ENCODE results near the gene UIMC1. TPM values are rescaled to one million over a fixed set of nuclear protein-coding genes. Genes with fewer than 3 reads are reported as not detected.

The UIMC1 gene
- total RNA-seq, 1 experiment from 2014 or later: 53.0 TPM

DNA sequence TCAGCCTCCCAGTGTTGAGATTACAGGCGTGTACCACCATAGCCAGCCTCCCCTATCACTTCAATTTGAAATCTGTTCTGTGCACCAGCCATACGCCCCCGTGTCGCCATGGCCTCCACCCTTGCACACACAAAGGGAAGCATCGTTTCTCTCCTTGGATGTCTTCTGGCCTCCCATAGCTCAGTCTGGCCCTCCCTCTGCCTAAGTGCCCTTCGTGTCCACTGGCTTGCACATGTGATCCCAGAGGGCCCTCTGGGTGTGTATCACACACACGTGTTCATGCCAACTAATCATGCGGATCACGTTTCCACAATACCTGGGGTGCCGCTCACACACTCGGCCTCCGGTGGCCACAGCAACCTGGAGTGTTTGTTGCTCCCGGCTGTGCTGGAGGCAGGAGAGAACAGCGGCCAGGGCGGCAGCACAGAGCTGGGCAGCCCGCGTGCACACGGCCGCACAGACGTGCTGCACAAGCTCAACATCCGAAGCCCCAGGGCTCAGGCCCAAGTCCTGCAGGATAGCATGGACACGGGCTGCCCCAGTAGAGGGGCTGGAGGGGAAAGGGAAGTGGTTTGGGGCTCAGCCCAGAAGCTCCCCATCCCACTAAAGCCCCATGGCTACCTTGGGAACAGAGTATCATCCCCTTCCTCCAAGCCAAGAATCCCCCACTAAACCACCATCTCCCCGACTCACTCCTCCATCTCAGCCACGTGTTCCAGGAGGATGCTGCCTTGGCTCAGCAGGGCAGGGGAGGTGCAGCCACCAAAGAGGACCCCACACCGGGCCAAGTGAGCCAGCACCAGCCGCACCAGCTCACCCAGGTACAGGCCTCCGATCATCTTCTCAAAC, 118.3 kb downstream of the UIMC1 start:
- H3K4me2 ChIP-seq (ENCODE audit: insufficient read depth, insufficient read length, low read length): no peak overlapping the region
- peak; percentile 22 for DNase-seq
- H2AFZ ChIP-seq (ENCODE audit: low read length): no peak overlapping the region
- H2AK5ac ChIP-seq (ENCODE audit: insufficient read length, low read length): no peak overlapping the region
- no peak overlapping the region for H3K14ac ChIP-seq (ENCODE audit: insufficient read depth, low read length)
- H3K18ac ChIP-seq (ENCODE audit: insufficient read length, low read depth, low read length): no peak overlapping the region
- H3K4ac ChIP-seq (ENCODE audit: low read depth, low read length): no peak overlapping the region
- no peak overlapping the region for H2BK15ac ChIP-seq (ENCODE audit: low read depth, low read length)
- H3K4me1 ChIP-seq (ENCODE audit: insufficient read depth, low read length): no peaks in the 10 kb centered on the region
- no peaks in the 10 kb centered on the region for H4K20me1 ChIP-seq (ENCODE audit: control insufficient read depth, insufficient read depth, insufficient read length)
- H3K27ac Mint-ChIP-seq: peak overlapping the region in 1 of 3 experiments; percentile 57; a peak in 2 of 7 replicates
- peaks cover 6% of the 10 kb centered on the region for H3K27me3 Mint-ChIP-seq (ENCODE audit: low read depth)
- no peaks in the 10 kb centered on the region for H3K79me2 ChIP-seq (ENCODE audit: insufficient read depth, low read length)
- no peaks in the 10 kb centered on the region for H3K79me1 ChIP-seq (ENCODE audit: insufficient read depth, low read depth, low read length, poor library complexity, severe bottlenecking)
- no peak overlapping the region for H4K5ac ChIP-seq (ENCODE audit: insufficient read length, low read depth, low read length)
- H3K23ac ChIP-seq (ENCODE audit: insufficient read length, low read depth, low read length): no peak overlapping the region
- H3K9ac ChIP-seq (ENCODE audit: extremely low read depth, insufficient read length, low read length): no peak overlapping the region
- H2BK20ac ChIP-seq (ENCODE audit: low read depth, low read length, poor library complexity, severe bottlenecking): no peak overlapping the region
- H2BK5ac ChIP-seq (ENCODE audit: insufficient read length, low read length): no peak overlapping the region
- no peak overlapping the region for H3T11ph ChIP-seq (ENCODE audit: low read length)
- H4K91ac ChIP-seq (ENCODE audit: insufficient read length, low read depth, low read length): no peak overlapping the region
- no peak overlapping the region for H2BK12ac ChIP-seq (ENCODE audit: insufficient read length, low read depth, low read length)
- no peak overlapping the region for H3K56ac ChIP-seq (ENCODE audit: insufficient read length, low read depth, low read length)
- no peak overlapping the region for H2BK120ac ChIP-seq (ENCODE audit: low read depth, low read length, poor library complexity, severe bottlenecking)
- no peaks in the 10 kb centered on the region; a peak in 1 of 7 replicates for H3K36me3 Mint-ChIP-seq (ENCODE audit: insufficient read depth in 1 of 3, low read depth in 3 of 3)
- peaks cover 8 to 9% of the 10 kb centered on the region in 2 experiments for H3K4me1 Mint-ChIP-seq
- H3K27ac ChIP-seq (ENCODE audit: insufficient read length, low read depth, low read length): no peak overlapping the region
- H3K23me2 ChIP-seq (ENCODE audit: insufficient read length, low read depth, low read length, poor library complexity, severe bottlenecking): no peaks in the 10 kb centered on the region
- no peak overlapping the region for H4K8ac ChIP-seq (replicated peaks; ENCODE audit: insufficient read length, low read depth, low read length)
- H3K9me3 ChIP-seq (ENCODE audit: control insufficient read depth, low read depth, low read length): no peaks in the 10 kb centered on the region
- no peak overlapping the region for H3K4me3 Mint-ChIP-seq
- H3K27me3 ChIP-seq (ENCODE audit: insufficient read depth, low read length): no peaks in the 10 kb centered on the region
- H3K9me3 Mint-ChIP-seq: no peaks in the 10 kb centered on the region
- TF ChIP-seq, protein P1, sequence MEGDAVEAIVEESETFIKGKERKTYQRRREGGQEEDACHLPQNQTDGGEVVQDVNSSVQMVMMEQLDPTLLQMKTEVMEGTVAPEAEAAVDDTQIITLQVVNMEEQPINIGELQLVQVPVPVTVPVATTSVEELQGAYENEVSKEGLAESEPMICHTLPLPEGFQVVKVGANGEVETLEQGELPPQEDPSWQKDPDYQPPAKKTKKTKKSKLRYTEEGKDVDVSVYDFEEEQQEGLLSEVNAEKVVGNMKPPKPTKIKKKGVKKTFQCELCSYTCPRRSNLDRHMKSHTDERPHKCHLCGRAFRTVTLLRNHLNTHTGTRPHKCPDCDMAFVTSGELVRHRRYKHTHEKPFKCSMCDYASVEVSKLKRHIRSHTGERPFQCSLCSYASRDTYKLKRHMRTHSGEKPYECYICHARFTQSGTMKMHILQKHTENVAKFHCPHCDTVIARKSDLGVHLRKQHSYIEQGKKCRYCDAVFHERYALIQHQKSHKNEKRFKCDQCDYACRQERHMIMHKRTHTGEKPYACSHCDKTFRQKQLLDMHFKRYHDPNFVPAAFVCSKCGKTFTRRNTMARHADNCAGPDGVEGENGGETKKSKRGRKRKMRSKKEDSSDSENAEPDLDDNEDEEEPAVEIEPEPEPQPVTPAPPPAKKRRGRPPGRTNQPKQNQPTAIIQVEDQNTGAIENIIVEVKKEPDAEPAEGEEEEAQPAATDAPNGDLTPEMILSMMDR (conservative IDR thresholded peaks at IDR 0.05): no peak
- WGBS (ENCODE audit: extremely low coverage, insufficient read length, low lambda C conversion rate): no CpG with 5 or more reads among the region's 27 CpGs

Measured in H9 (cell line).